OCI-LY3 (cell line): ENCODE measurements around the gene LBP.

ENCODE experiments used
- H2AFZ ChIP-seq: fragments of 200-600, 300-600 bp; shearing (Covaris generic); 2 replicates; pipeline ENCODE4 v1.6.0; 2014; ENCODE audit warnings: antibody characterized with exemption, low read depth, low read length
- H3K27ac ChIP-seq: fragments of 200-600, 300-600 bp; sonication (generic); 2 replicates; pipeline ENCODE4 v1.5.1; 2014; ENCODE audit warnings: mild to moderate bottlenecking, low read length, moderate library complexity, mixed read lengths
- H3K27me3 ChIP-seq: fragments of 200-600, 300-600 bp; sonication (generic); 2 replicates; pipeline ENCODE4 v1.6.1; 2014; ENCODE audit warnings: low read depth, low read length, mixed read lengths
- H3K36me3 ChIP-seq: fragments of 200-600, 300-600 bp; sonication (generic); replicated peaks from 2 replicates; pipeline ENCODE3; 2014; ENCODE audit warnings: low read depth, low read length, mixed read lengths
- H3K4me1 ChIP-seq: fragments of 300-600, 200-600 bp; sonication (generic); 2 replicates; pipeline ENCODE4 v1.6.1; 2014; ENCODE audit warnings: low read length, mixed read lengths
- H3K4me2 ChIP-seq: fragments of 200-600, 300-600 bp; sonication (generic); 2 replicates; pipeline ENCODE4 v1.6.1; 2014; ENCODE audit warnings: low read length, mixed read lengths
- H3K4me3 ChIP-seq: fragments of 300-600, 200-600 bp; sonication (generic); 2 replicates; pipeline ENCODE4 v1.5.1; 2014; ENCODE audit warnings: antibody characterized with exemption, mild to moderate bottlenecking, low read length, moderate library complexity
- H3K79me2 ChIP-seq: fragments of 300-600, 200-600 bp; shearing (Covaris generic); 2 replicates; pipeline ENCODE4 v1.6.1; 2014; ENCODE audit warnings: mild to moderate bottlenecking, low read length, mixed read lengths
- H3K9ac ChIP-seq: fragments of 300-600, 200-600 bp; shearing (Covaris generic); 2 replicates; pipeline ENCODE4 v1.6.0; 2014; ENCODE audit warnings: mild to moderate bottlenecking, low read length, moderate library complexity
- H3K9me3 ChIP-seq: fragments of 200-600, 300-600 bp; shearing (Covaris generic); 2 replicates; pipeline ENCODE4 v1.6.1; 2014; ENCODE audit warnings: low read length, mixed read lengths; ENCODE audit not compliant: insufficient read depth
- H4K20me1 ChIP-seq: fragments of 200-600, 300-600 bp; sonication (generic); 2 replicates; pipeline ENCODE4 v1.6.1; 2016; ENCODE audit warnings: low read length, mixed read lengths; ENCODE audit not compliant: insufficient read depth
- EZH2phosphoT487 ChIP-seq: fragments of 200-600 bp; shearing (Covaris generic); IDR thresholded peaks from 2 replicates; pipeline ENCODE4 v1.6.1; 2018; ENCODE audit warnings: antibody characterized with exemption, mixed run types, low read depth
- TF ChIP-seq, protein P1 (sequence below): fragments of 200-600, 300-600 bp; sonication (generic); IDR thresholded peaks from 2 replicates; pipeline ENCODE4 v1.5.1; 2014; ENCODE audit warnings: antibody characterized with exemption, low read length, low read depth

LBP gene

DNA sequence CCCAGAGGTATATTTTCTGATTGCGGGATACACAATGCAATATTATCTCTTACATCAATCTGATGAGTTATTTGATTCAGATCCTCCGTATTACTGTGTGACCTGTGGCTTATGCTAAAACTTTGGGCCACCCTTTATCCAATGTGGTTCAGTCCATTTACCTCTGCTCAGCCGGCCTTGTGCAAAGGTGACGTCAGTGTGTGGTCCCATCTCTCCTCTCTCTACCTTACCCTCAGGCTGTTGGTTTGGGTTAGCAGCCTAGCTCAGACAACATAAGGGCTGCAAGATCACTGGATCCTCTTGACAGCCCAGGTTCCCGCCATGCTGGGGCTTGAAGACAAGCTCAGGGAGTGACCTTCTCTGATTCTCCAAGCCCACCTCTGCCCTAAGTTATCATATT is 55.8 kb downstream of the LBP start:
- no peak overlapping the region for H3K9ac ChIP-seq
- TF ChIP-seq, protein P1, sequence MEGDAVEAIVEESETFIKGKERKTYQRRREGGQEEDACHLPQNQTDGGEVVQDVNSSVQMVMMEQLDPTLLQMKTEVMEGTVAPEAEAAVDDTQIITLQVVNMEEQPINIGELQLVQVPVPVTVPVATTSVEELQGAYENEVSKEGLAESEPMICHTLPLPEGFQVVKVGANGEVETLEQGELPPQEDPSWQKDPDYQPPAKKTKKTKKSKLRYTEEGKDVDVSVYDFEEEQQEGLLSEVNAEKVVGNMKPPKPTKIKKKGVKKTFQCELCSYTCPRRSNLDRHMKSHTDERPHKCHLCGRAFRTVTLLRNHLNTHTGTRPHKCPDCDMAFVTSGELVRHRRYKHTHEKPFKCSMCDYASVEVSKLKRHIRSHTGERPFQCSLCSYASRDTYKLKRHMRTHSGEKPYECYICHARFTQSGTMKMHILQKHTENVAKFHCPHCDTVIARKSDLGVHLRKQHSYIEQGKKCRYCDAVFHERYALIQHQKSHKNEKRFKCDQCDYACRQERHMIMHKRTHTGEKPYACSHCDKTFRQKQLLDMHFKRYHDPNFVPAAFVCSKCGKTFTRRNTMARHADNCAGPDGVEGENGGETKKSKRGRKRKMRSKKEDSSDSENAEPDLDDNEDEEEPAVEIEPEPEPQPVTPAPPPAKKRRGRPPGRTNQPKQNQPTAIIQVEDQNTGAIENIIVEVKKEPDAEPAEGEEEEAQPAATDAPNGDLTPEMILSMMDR = no peak
- TF ChIP-seq EZH2phosphoT487 = no peak
- no peaks in the 10 kb centered on the region for H4K20me1 ChIP-seq
- no peak overlapping the region for H3K4me3 ChIP-seq
- H3K27me3 ChIP-seq = no peaks in the 10 kb centered on the region
- no peaks in the 10 kb centered on the region for H3K4me1 ChIP-seq
- H3K4me2 ChIP-seq = no peak overlapping the region
- no peaks in the 10 kb centered on the region for H3K79me2 ChIP-seq
- no peak overlapping the region for H2AFZ ChIP-seq
- H3K27ac ChIP-seq = no peak overlapping the region
- no peaks in the 10 kb centered on the region for H3K9me3 ChIP-seq
- H3K36me3 ChIP-seq = peaks cover 18% of the 10 kb centered on the region

DNA sequence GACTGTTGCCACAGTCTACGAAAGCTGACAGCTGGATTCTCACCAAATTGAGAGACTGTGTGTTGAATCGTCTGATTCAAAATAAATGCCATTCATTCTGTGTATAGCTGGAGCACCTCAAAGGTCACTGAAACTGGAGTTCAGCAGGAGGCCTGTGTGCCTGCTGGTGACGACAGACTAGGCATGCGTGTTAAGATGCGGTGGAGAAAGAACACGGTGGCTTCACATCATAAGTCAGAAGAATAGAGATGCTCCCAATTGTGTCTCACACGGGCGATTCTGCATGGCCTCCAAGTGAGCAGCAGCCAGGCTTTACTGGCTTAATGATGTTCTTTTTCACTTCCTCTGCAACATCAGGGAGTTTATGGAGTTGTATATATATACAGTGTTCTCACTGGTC is 56.5 kb downstream of the LBP start:
- Histone ChIP-seq H4K20me1 (no peaks in the 10 kb centered on the region), H3K4me2 (no peak overlapping the region), H3K27me3 (no peaks in the 10 kb centered on the region), H3K4me1 (no peaks in the 10 kb centered on the region), H3K4me3 (no peak overlapping the region), H2AFZ (no peak overlapping the region), H3K27ac (no peak overlapping the region), H3K9ac (no peak overlapping the region), H3K36me3 (peaks cover 21% of the 10 kb centered on the region), H3K79me2 (no peaks in the 10 kb centered on the region), H3K9me3 (no peaks in the 10 kb centered on the region)
- TF ChIP-seq EZH2phosphoT487 = no peak
- TF ChIP-seq, protein P1 = no peak

DNA sequence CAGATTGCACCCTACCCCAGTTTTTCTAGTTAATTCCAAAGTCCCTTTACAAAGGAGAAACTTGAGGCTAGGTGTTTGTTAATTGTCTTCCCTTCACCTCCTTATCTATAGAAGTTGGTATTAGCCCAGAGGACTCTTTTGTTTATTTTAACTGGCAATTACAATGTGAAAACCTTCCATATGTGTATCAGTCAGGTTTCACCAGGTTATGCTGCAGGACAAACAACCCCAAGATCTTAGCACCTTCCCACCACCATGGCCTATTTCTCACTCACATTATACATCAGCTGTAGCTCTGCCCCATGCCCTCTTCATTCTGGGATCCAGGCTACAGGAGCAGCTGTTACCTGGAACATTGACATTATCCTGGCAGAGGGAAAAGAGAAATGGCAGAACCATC is 57.7 kb downstream of the LBP start:
- H3K4me3 ChIP-seq = no peak overlapping the region
- TF ChIP-seq, protein P1 = no peak
- TF ChIP-seq EZH2phosphoT487 = no peak
- H2AFZ ChIP-seq = no peak overlapping the region
- peaks cover 30% of the 10 kb centered on the region for H3K36me3 ChIP-seq
- no peak overlapping the region for H3K4me2 ChIP-seq
- H3K27me3 ChIP-seq = no peaks in the 10 kb centered on the region
- H3K4me1 ChIP-seq = no peaks in the 10 kb centered on the region
- no peaks in the 10 kb centered on the region for H3K9me3 ChIP-seq
- no peak overlapping the region for H3K9ac ChIP-seq
- H3K79me2 ChIP-seq = no peaks in the 10 kb centered on the region
- H3K27ac ChIP-seq = no peak overlapping the region
- H4K20me1 ChIP-seq = no peaks in the 10 kb centered on the region

DNA sequence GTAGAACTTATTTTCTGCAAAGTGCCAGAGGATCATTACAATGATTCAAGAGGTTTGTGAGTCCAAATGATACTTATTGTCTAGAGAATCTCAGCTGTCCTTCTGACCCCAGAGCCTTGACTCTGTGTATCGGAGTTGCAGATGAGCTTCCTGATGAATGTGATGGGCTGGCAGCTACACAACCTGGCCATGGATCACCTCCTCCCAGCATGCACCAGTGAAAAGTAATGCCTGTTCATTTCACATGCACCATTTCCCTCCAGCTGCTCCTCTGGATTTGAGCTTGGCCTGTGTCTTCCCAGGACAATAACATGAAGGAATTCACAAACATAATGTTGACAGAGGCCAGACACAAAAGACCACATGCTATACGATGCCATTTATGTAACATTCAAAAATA is 58.9 kb downstream of the LBP start:
- TF ChIP-seq EZH2phosphoT487 = no peak
- TF ChIP-seq, protein P1 = no peak
- no peak overlapping the region for H3K4me2 ChIP-seq
- no peak overlapping the region for H3K4me3 ChIP-seq
- H3K79me2 ChIP-seq = no peaks in the 10 kb centered on the region
- no peaks in the 10 kb centered on the region for H3K9me3 ChIP-seq
- no peaks in the 10 kb centered on the region for H4K20me1 ChIP-seq
- H3K27me3 ChIP-seq = no peaks in the 10 kb centered on the region
- no peaks in the 10 kb centered on the region for H3K4me1 ChIP-seq
- H3K9ac ChIP-seq = no peak overlapping the region
- peaks cover 39% of the 10 kb centered on the region for H3K36me3 ChIP-seq
- no peak overlapping the region for H2AFZ ChIP-seq
- H3K27ac ChIP-seq = no peak overlapping the region
